Measurements from ENCODE around the gene C9orf40.

C9orf40 gene

GRCh38 chr9:74908665-74909064 lies 44.0 kb downstream of the C9orf40 start:
- no peak overlapping the region for H3K4me3 ChIP-seq (ENCODE audit: low read depth, low read length)
- TF ChIP-seq CTCF (IDR thresholded peaks at IDR 0.05; ENCODE audit: low read depth, low read length), result no peak

- TF ChIP-seq CTCF (IDR thresholded peaks at IDR 0.05; ENCODE audit: low read depth, low read length), result no peak
- no peak overlapping the region for H3K4me3 ChIP-seq (ENCODE audit: low read depth, low read length)
Observed at GRCh38 chr9:74907085-74907484, 45.6 kb downstream of the C9orf40 start.

- TF ChIP-seq CTCF (IDR thresholded peaks at IDR 0.05; ENCODE audit: low read depth, low read length), result no peak
- H3K4me3 ChIP-seq (ENCODE audit: low read depth, low read length), result no peak overlapping the region
Observed at GRCh38 chr9:74901001-74901400, 51.7 kb downstream of the C9orf40 start.

All from WI38 (cell line).